CD4-positive, alpha-beta memory T cell (primary cell): Measurements from ENCODE around the gene LCE2D. TPM values are rescaled to one million over a fixed set of nuclear protein-coding genes. Genes with fewer than 3 reads are reported as not detected.

ENCODE experiments used
- CTCF ChIA-PET: fragments of 350-600 bp; sonication (Branson Sonifier 250); formaldehyde crosslinking; loops from one replicate; lab custom pipeline; 2021; ENCODE audit warnings: inconsistent platforms; ENCODE audit not compliant: partially characterized antibody; lab: Charles Lee
- POLR2A ChIA-PET: fragments of 350-600 bp; sonication (Branson Sonifier 250); formaldehyde crosslinking; loops from one replicate; lab custom pipeline; 2021; ENCODE audit not compliant: partially characterized antibody; lab: Charles Lee
- DNase-seq, 5 donors: peaks; one replicate each; pipeline versions ENCODE4 v3.0.0 to v3.0.0-alpha.2; 2020 to 2022; ENCODE audit warnings: mixed read lengths in 1 of 5
- H3K27ac ChIP-seq: one replicate; pipeline ENCODE4 v1.7.0; 2013; ENCODE audit warnings: low read depth, low read length
- H3K27me3 ChIP-seq: 2 replicates; pipeline ENCODE4 v1.7.0; 2013; ENCODE audit warnings: mild to moderate bottlenecking, low read length, moderate library complexity; ENCODE audit not compliant: insufficient read depth
- H3K36me3 ChIP-seq: 2 replicates; pipeline ENCODE4 v1.7.0; 2013; ENCODE audit warnings: mild to moderate bottlenecking, low read length, moderate library complexity; ENCODE audit not compliant: insufficient read depth
- H3K4me1 ChIP-seq: 2 replicates; pipeline ENCODE4 v1.7.0; 2013; ENCODE audit warnings: mild to moderate bottlenecking, low read length, moderate library complexity; ENCODE audit not compliant: insufficient read depth
- H3K4me3 ChIP-seq, 2 donors: one replicate each; pipeline ENCODE4 v1.7.0; 2013; ENCODE audit warnings: low read length in 2 of 2, mild to moderate bottlenecking in 1 of 2
- H3K9me3 ChIP-seq, 2 donors: one replicate each; pipeline ENCODE4 v1.7.0; 2013; ENCODE audit warnings: low read length in 2 of 2, control low read depth in 1 of 2; ENCODE audit not compliant: control insufficient read depth in 1 of 2
- H3K27ac Mint-ChIP-seq, 7 donors: one replicate each; pipeline ENCODE4 v1.8.0; 2020 to 2021; ENCODE audit warnings: mixed read lengths in 7 of 7, mild to moderate bottlenecking in 6 of 7, inconsistent platforms in 3 of 7, moderate library complexity in 3 of 7
- H3K27me3 Mint-ChIP-seq, 2 donors: one replicate each; pipeline ENCODE4 v1.8.0; 2020 to 2021; ENCODE audit warnings: mixed read lengths in 2 of 2
- H3K36me3 Mint-ChIP-seq, 2 donors: one replicate each; pipeline ENCODE4 v1.8.0; 2020 to 2021; ENCODE audit warnings: mixed read lengths in 2 of 2, inconsistent platforms in 1 of 2, mild to moderate bottlenecking in 1 of 2
- H3K4me1 Mint-ChIP-seq, 4 donors: one replicate each; pipeline ENCODE4 v1.8.0; 2020 to 2021; ENCODE audit warnings: mixed read lengths in 4 of 4, mild to moderate bottlenecking in 1 of 4
- H3K4me3 Mint-ChIP-seq, 8 donors: one replicate each; pipeline ENCODE4 v1.8.0; 2020 to 2021; ENCODE audit warnings: mixed read lengths in 8 of 8, mild to moderate bottlenecking in 7 of 8, moderate library complexity in 6 of 8, inconsistent platforms in 3 of 8
- H3K9me3 Mint-ChIP-seq, 8 donors: one replicate each; pipeline ENCODE4 v1.8.0; 2020 to 2021; ENCODE audit warnings: mixed read lengths in 8 of 8, mild to moderate bottlenecking in 5 of 8, inconsistent platforms in 3 of 8, moderate library complexity in 1 of 8
- intact Hi-C: fragments of 100-400 bp; cut with micrococcal nuclease; formaldehyde crosslinking; loops from one replicate; pipeline ENCODE4 v1.15.1; 2023
- polyA plus RNA-seq, 2 donors: library from polyadenylated mRNA; unstranded; fragments of 300-500 nt; fragmentation: Illumina TruSeq; gene quantifications; one replicate each; pipeline ENCODE4 v1.2.3, GENCODE V29; 2021
- total RNA-seq, 2 experiments: library from RNA; stranded (reverse); gene quantifications; one replicate each; pipeline ENCODE4 v1.2.3, GENCODE V29; 2021

The LCE2D gene
- total and polyA plus RNA-seq, 4 experiments from 2014 or later: not detected

DNA sequence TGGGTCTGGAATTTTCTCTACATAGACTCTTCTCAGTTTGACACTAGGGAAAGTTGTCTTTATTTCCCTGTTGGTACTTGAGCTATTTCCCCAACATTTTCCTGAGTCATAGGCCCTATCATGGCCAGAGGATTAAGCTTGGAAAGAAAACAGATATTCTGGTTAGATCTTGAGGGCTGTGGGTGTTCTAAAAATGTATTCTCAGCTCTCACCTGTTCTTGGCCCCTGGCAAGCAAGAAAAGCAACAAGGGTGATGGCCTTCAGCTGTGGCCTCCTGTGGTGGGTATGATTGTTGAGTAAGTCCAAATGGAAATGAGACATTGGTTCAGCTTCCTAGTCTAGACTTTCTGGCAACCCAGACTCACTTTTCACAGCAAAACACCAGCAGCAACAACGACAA is 22.8 kb upstream of the LCE2D start:
- Mint-ChIP-seq H3K27me3 (peaks cover 4% of the 10 kb centered on the region in 2 donors), H3K36me3 (no peaks in the 10 kb centered on the region), H3K4me3 (no peak overlapping the region), H3K27ac (no peak overlapping the region), H3K4me1 (no peaks in the 10 kb centered on the region), H3K9me3 (peaks cover 0 to 6% (median under 1%) of the 10 kb centered on the region in 8 donors)
- DNase-seq: no peak
- intact Hi-C loops: no loop called here
- ChIA-PET POLR2A (no interaction called here), CTCF (interaction anchor here (1.0 to 1.3 kb wide), 2 partner anchors 12 to 14 kb away, joined by 3 to 7 read pairs; no protein-coding TSS in a partner anchor)
- no peaks in the 10 kb centered on the region for H3K36me3 ChIP-seq
- no peak overlapping the region for H3K4me3 ChIP-seq
- H3K27me3 ChIP-seq: peaks cover 5% of the 10 kb centered on the region
- H3K9me3 ChIP-seq: no peaks in the 10 kb centered on the region
- no peaks in the 10 kb centered on the region for H3K4me1 ChIP-seq
- no peak overlapping the region for H3K27ac ChIP-seq

DNA sequence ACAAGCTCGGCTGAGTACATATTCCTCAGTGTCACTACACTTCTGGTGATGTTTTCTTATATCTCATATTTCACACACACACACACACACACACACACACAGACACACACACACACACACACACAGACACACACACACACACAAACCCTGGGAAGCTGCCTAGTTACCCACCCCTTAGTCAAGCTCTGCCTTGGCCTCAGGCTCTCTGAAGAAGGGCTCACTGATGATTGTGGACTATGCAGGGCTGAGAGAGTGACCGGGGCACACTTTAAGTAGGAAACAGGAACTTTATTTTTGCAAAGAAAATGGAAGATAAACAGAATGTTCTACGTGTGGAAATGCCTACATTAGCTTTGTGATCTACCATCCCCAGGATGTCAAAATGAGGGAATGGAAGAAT is 19.2 kb upstream of the LCE2D start:
- Histone ChIP-seq H3K36me3 (no peaks in the 10 kb centered on the region), H3K4me1 (no peaks in the 10 kb centered on the region), H3K27me3 (peaks cover 9% of the 10 kb centered on the region), H3K9me3 (no peaks in the 10 kb centered on the region), H3K4me3 (no peak overlapping the region), H3K27ac (no peak overlapping the region)
- ChIA-PET POLR2A (no interaction called here), CTCF (interaction anchor here (1.7 to 2.0 kb wide), 2 partner anchors 9 to 10 kb away, joined by 7 to 8 read pairs; no protein-coding TSS in a partner anchor)
- peaks cover 12 to 13% of the 10 kb centered on the region in 2 donors for H3K27me3 Mint-ChIP-seq
- no peak overlapping the region for H3K4me3 Mint-ChIP-seq
- no peaks in the 10 kb centered on the region for H3K36me3 Mint-ChIP-seq
- no peak for DNase-seq
- no peaks in the 10 kb centered on the region for H3K4me1 Mint-ChIP-seq
- peaks cover 0 to 3% (median under 1%) of the 10 kb centered on the region in 8 donors for H3K9me3 Mint-ChIP-seq
- H3K27ac Mint-ChIP-seq: no peak overlapping the region
- intact Hi-C loops: no loop called here

DNA sequence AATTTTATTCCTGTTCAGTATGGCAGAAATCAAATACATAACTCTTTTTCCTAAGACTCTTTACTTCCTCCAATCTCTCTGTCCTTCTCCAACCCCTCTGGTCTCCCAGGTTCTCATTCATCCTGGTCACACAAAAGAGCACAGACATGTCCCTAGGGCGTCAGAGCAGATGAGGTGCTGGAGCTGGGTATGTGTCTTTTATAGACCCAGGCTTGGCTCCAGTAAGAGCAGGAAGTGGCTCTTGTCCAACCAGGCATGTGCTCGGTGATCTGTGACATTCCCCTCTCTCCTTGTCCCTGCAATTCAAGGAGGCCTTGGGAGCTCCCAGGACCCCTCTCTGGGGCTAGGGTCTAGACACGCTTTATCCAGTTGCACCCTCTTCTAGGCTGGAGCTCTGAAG is 18.0 kb upstream of the LCE2D start:
- Histone ChIP-seq H3K4me3 (no peak overlapping the region), H3K36me3 (no peaks in the 10 kb centered on the region), H3K27ac (no peak overlapping the region), H3K4me1 (no peaks in the 10 kb centered on the region), H3K27me3 (peaks cover 9% of the 10 kb centered on the region), H3K9me3 (no peaks in the 10 kb centered on the region)
- no peak overlapping the region for H3K4me3 Mint-ChIP-seq
- H3K9me3 Mint-ChIP-seq: no peaks in the 10 kb centered on the region
- CTCF ChIA-PET: interaction anchor here (1.5 kb wide), 1 partner anchor 9 kb away, joined by 6 read pairs; no protein-coding TSS in a partner anchor
- DNase-seq: no peak
- no peak overlapping the region for H3K27ac Mint-ChIP-seq
- intact Hi-C loops: no loop called here
- no peaks in the 10 kb centered on the region for H3K4me1 Mint-ChIP-seq
- H3K36me3 Mint-ChIP-seq: no peaks in the 10 kb centered on the region
- POLR2A ChIA-PET: no interaction called here
- peaks cover 12 to 15% of the 10 kb centered on the region in 2 donors for H3K27me3 Mint-ChIP-seq

DNA sequence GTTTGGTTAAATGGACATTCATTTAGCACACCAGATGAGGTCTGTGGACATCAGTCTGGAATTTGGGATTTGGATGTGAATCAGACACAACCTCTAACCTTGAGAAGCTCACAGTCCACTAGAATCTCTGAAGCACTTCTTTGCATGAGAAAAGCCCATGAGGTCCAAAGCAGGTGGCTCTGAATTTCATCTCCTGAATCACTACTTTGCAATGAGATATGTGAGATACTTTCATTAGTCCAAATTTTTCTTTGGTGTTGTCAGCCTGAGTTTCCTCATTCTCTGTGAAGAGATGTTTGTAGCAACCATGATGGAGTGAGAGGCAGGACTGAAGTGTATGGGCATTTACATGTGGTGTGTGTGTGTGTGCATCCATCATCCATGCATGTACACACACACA is 16.5 kb upstream of the LCE2D start:
- Mint-ChIP-seq H3K4me1 (no peaks in the 10 kb centered on the region), H3K4me3 (no peak overlapping the region), H3K9me3 (no peaks in the 10 kb centered on the region), H3K36me3 (no peaks in the 10 kb centered on the region), H3K27ac (no peak overlapping the region), H3K27me3 (peaks cover 15 to 16% of the 10 kb centered on the region in 2 donors)
- Histone ChIP-seq H3K27me3 (peaks cover 9% of the 10 kb centered on the region), H3K36me3 (no peaks in the 10 kb centered on the region), H3K4me1 (no peaks in the 10 kb centered on the region), H3K27ac (no peak overlapping the region), H3K9me3 (no peaks in the 10 kb centered on the region), H3K4me3 (no peak overlapping the region)
- CTCF ChIA-PET: no interaction called here
- intact Hi-C loops: no loop called here
- no peak for DNase-seq
- POLR2A ChIA-PET: no interaction called here

DNA sequence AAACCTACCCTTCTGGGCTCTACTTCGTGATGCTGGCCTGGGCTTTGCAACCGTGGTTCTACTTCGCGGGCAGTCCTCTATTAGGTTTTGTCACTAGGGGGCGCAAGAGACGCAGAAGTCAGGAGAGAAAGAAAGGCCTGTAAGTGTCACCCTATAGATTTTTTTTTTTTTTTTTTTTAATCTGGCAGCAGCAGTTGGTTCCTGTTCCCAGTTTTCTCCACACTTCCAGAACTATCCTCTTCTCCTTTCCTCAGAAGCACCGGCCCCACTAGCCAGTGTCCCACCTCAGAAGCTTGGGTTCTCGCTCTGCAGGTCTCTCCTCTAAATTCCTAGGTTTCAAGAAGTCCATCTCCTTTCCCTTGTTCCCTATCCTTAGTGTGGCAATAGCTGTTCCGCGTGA is 9.1 kb upstream of the LCE2D start:
- H3K27ac Mint-ChIP-seq: peak overlapping the region in 1 of 7 donors; percentile 53
- intact Hi-C loops: no loop called here

DNA sequence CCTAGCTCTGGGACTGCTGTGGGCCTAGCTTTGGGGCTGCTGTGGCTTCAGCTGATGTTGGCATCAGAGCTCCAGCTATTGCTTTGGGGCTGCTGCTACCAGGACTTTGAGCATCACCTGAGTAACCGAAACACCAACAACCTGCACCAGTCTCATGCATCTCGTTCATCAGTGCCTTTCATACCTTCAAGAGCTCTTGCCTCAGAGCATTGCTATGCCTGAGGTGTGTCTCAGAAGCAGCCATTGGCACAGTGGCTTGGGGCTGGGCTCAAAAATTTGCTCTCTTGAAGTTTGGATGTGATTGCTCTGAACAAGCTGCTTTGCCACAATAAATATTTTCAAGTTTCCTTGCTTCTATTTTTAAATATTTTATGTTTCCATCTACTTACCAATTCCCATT is 6.7 kb upstream of the LCE2D start:
- Histone ChIP-seq H3K9me3 (no peaks in the 10 kb centered on the region), H3K4me1 (no peaks in the 10 kb centered on the region), H3K27me3 (no peaks in the 10 kb centered on the region), H3K4me3 (no peak overlapping the region), H3K36me3 (no peaks in the 10 kb centered on the region), H3K27ac (no peak overlapping the region)
- peaks cover 3 to 21% of the 10 kb centered on the region in 2 donors for H3K27me3 Mint-ChIP-seq
- ChIA-PET CTCF (no interaction called here), POLR2A (no interaction called here)
- no peak overlapping the region for H3K4me3 Mint-ChIP-seq
- peaks cover 2 to 4% (median 3%) of the 10 kb centered on the region in 4 donors for H3K4me1 Mint-ChIP-seq
- no peak overlapping the region for H3K27ac Mint-ChIP-seq
- H3K9me3 Mint-ChIP-seq: peaks cover 0 to 2% (median 0%) of the 10 kb centered on the region in 8 donors
- intact Hi-C loops: no loop called here
- DNase-seq: no peak
- H3K36me3 Mint-ChIP-seq: no peaks in the 10 kb centered on the region

More for the DNA sequence above, 9.1 kb upstream of the LCE2D start:
- Histone ChIP-seq H3K27me3 (no peaks in the 10 kb centered on the region), H3K27ac (no peak overlapping the region), H3K4me1 (no peaks in the 10 kb centered on the region), H3K9me3 (no peaks in the 10 kb centered on the region), H3K4me3 (no peak overlapping the region), H3K36me3 (no peaks in the 10 kb centered on the region)
- ChIA-PET POLR2A (no interaction called here), CTCF (interaction anchor here (0.7 to 2.6 kb wide), 12 partner anchors 8 to 45 kb away, joined by 3 to 11 read pairs (median 6); partner anchors contain the start of gene LCE2D)
- peaks cover 2 to 4% (median 3%) of the 10 kb centered on the region in 4 donors for H3K4me1 Mint-ChIP-seq
- peaks cover 8 to 17% of the 10 kb centered on the region in 2 donors for H3K27me3 Mint-ChIP-seq
- H3K9me3 Mint-ChIP-seq: peaks cover 0 to 2% (median 0%) of the 10 kb centered on the region in 8 donors
- DNase-seq: peak; percentile 10 to 38 (median 24)
- peak overlapping the region in 1 of 8 donors; percentile 17 for H3K4me3 Mint-ChIP-seq
- no peaks in the 10 kb centered on the region for H3K36me3 Mint-ChIP-seq

DNA sequence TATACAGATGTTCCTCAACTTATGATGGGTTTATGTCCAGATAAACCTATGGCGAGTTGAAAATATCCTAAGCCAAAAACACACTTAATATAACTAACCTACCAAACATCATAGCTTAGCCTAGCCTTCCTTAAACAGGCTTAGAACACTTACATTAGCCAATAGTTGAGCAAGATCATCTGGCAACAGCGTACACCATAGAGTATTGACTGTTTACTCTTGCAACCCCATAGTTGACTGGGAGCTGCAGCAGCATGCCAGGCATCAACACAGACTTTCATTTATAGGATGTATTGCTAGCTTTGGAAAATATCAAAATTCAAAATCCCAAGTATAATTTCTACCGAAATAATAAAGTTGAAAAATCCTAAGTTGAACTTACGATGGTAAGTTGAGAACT is 5.5 kb upstream of the LCE2D start:
- H3K27ac Mint-ChIP-seq: no peak overlapping the region
- H3K9me3 Mint-ChIP-seq: peaks cover 0 to 2% (median 0%) of the 10 kb centered on the region in 8 donors
- Histone ChIP-seq H3K36me3 (no peaks in the 10 kb centered on the region), H3K4me1 (no peaks in the 10 kb centered on the region), H3K27ac (no peak overlapping the region), H3K9me3 (no peaks in the 10 kb centered on the region), H3K27me3 (no peaks in the 10 kb centered on the region), H3K4me3 (no peak overlapping the region)
- no peak for DNase-seq
- peaks cover 2 to 4% (median 3%) of the 10 kb centered on the region in 4 donors for H3K4me1 Mint-ChIP-seq
- intact Hi-C loops: no loop called here
- CTCF ChIA-PET: no interaction called here
- POLR2A ChIA-PET: no interaction called here
- H3K36me3 Mint-ChIP-seq: no peaks in the 10 kb centered on the region
- H3K27me3 Mint-ChIP-seq: peaks cover 7 to 25% of the 10 kb centered on the region in 2 donors
- H3K4me3 Mint-ChIP-seq: no peak overlapping the region
